Spinal cord (tissue), 10 donors: Measurements from ENCODE around the gene FGF11. TPM values are rescaled to one million over a fixed set of nuclear protein-coding genes. Genes with fewer than 3 reads are reported as not detected.

Source experiments
- DNase-seq, 6 donors: peaks; one replicate each; pipeline versions ENCODE4 v3.0.0 to v3.0.0-alpha.2; 2013 to 2015; ENCODE audit warnings: low spot score in 6 of 6, low read depth in 4 of 6
- H3K27ac ChIP-seq: one replicate; pipeline ENCODE4 v1.5.1; 2013; ENCODE audit warnings: low read depth, low read length, control low read depth
- H3K27me3 ChIP-seq: one replicate; pipeline ENCODE4 v1.6.1; 2013; ENCODE audit warnings: low read length; ENCODE audit not compliant: control insufficient read depth, insufficient read depth
- H3K36me3 ChIP-seq: one replicate; pipeline ENCODE4 v1.6.1; 2013; ENCODE audit warnings: low read length; ENCODE audit not compliant: control insufficient read depth, insufficient read depth
- H3K4me1 ChIP-seq: one replicate; pipeline ENCODE4 v1.6.1; 2013; ENCODE audit warnings: low read length; ENCODE audit not compliant: control insufficient read depth, insufficient read depth
- H3K4me3 ChIP-seq: one replicate; pipeline ENCODE4 v1.5.1; 2013; ENCODE audit warnings: low read depth, low read length, control low read depth
- H3K9me3 ChIP-seq: one replicate; pipeline ENCODE4 v1.6.1; 2013; ENCODE audit warnings: low read length; ENCODE audit not compliant: control insufficient read depth, insufficient read depth
- WGBS: methylation state at CpG from one replicate; pipeline ENCODE4 v1.1.5; 2013; ENCODE audit warnings: missing lambda C conversion rate; ENCODE audit not compliant: insufficient coverage; 5-methylcytosine and 5-hydroxymethylcytosine counted together
- polyA plus RNA-seq, 2 donors: library from polyadenylated mRNA; unstranded; fragments of 120-200 nt; gene quantifications; one replicate each; pipeline ENCODE4 v1.2.1, GENCODE V29; 2013; ENCODE audit not compliant: insufficient read length in 2 of 2
- total RNA-seq, 2 donors: library from RNA; depleted of rRNA in 1 of 2; stranded (reverse); fragments of 120-200 nt in 1 of 2; fragments of >200 nt in 1 of 2; gene quantifications; one replicate each; pipeline versions ENCODE4 v1.2.3 to v1.2.4, GENCODE V29; 2013 to 2014
- donor health status: healthy.

FGF11 gene
- total and polyA plus RNA-seq, 4 donors: 11.2 to 42.2 (median 29.2) TPM

DNA sequence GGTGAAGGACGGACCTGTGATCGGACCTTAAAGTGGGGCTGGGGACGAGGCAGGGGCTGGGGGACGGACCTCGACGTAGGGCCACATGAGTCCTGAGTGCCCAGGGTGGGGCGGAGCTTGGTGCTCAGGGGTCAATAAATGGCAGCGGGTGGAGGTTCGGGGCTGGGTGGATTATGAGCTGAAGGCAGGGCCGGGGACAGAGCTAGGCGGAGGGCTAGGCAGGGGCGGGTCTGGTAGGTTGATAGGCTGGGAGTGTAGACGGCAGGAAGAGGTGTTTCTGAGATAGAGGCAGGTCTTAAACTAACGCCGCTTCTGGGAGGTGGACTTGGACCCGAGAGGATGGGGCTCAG lies 6.3 kb downstream of the FGF11 start:
- no peak overlapping the region for H3K27ac ChIP-seq
- H3K27me3 ChIP-seq: peaks cover 33% of the 10 kb centered on the region
- H3K9me3 ChIP-seq: no peaks in the 10 kb centered on the region
- WGBS: 5% methylated on average over 12 of the region's 16 CpGs
- no peak overlapping the region for H3K4me3 ChIP-seq
- no peak for DNase-seq
- peaks cover 33% of the 10 kb centered on the region for H3K4me1 ChIP-seq
- H3K36me3 ChIP-seq: peaks cover 9% of the 10 kb centered on the region

DNA sequence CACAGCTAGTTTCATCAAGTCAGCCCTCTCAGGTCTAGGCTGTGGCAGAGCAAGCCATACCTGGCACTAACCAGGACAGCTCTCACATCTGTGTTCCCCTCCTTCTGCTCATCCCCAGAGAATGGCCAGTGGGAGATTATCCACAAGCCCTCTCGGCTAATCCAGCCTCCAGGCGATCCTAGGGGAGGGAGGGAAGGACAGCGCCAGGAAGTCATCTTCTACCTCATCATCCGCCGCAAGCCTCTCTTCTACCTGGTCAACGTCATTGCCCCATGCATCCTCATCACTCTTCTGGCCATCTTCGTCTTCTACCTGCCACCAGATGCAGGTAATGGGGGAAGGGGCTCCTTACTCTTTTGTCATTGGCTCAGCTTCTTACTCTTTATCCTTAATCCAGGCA lies 9.1 kb downstream of the FGF11 start:
- no peaks in the 10 kb centered on the region for H3K9me3 ChIP-seq
- no CpG with 5 or more reads among the region's 7 CpGs for WGBS
- H3K36me3 ChIP-seq: no peaks in the 10 kb centered on the region
- H3K4me3 ChIP-seq: no peak overlapping the region
- H3K27ac ChIP-seq: no peak overlapping the region
- H3K4me1 ChIP-seq: peaks cover 21% of the 10 kb centered on the region
- H3K27me3 ChIP-seq: peaks cover 30% of the 10 kb centered on the region
- DNase-seq: no peak

DNA sequence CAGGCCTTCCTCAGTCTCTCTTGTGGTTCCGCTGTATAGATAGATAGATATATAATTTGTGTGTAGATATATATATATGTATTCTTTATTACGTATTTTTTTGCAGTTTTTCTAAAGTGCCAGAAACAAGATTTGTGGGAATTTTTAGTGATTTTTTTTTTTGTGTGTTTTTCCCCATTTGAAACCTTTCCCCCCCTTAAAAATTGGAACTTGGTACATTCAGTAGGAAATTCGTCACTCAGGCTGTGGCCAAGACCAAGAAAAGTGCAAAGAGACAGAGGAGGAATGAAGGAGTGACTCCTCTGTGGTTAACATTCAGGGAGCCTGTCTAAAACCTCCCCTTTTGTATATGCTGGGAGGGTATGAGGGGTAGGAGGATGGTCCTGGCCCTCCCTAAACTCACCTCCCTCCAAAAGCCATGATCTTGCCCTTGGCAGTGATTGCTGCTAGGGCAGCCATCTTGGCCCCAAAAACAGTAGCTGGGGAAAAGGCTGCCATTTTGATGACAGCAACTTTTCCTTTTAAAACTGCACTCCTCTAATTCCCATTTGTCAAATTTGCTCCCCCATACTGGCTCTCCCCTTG lies 20.7 kb downstream of the FGF11 start:
- WGBS: no CpG with 5 or more reads among the region's 3 CpGs
- Histone ChIP-seq H3K9me3 (no peaks in the 10 kb centered on the region), H3K36me3 (peaks cover 40% of the 10 kb centered on the region), H3K4me3 (no peak overlapping the region), H3K27me3 (no peaks in the 10 kb centered on the region), H3K4me1 (peaks cover 14% of the 10 kb centered on the region), H3K27ac (no peak overlapping the region)
- DNase-seq: no peak

- no peaks in the 10 kb centered on the region for H3K9me3 ChIP-seq
- WGBS: 83% methylated on average over 5 of the region's 7 CpGs
- H3K27ac ChIP-seq: no peak overlapping the region
- no peaks in the 10 kb centered on the region for H3K27me3 ChIP-seq
- H3K4me1 ChIP-seq: peaks cover 9% of the 10 kb centered on the region
- no peak overlapping the region for H3K4me3 ChIP-seq
- no peak for DNase-seq
- peaks cover 49% of the 10 kb centered on the region for H3K36me3 ChIP-seq
Observed at GRCh38 chr17:7460850-7461660, 21.7 kb downstream of the FGF11 start.

GRCh38 chr17:7462474-7463371 lies 23.4 kb downstream of the FGF11 start:
- DNase-seq: no peak
- H3K4me1 ChIP-seq: peaks cover 12% of the 10 kb centered on the region
- no peaks in the 10 kb centered on the region for H3K9me3 ChIP-seq
- no peak overlapping the region for H3K4me3 ChIP-seq
- no peaks in the 10 kb centered on the region for H3K27me3 ChIP-seq
- 88% methylated on average over 36 of the region's 44 CpGs for WGBS
- peaks cover 63% of the 10 kb centered on the region for H3K36me3 ChIP-seq
- H3K27ac ChIP-seq: no peak overlapping the region

GRCh38 chr17:7463372-7463846 lies 24.1 kb downstream of the FGF11 start:
- H3K4me3 ChIP-seq: no peak overlapping the region
- H3K27me3 ChIP-seq: no peaks in the 10 kb centered on the region
- H3K9me3 ChIP-seq: no peaks in the 10 kb centered on the region
- peaks cover 65% of the 10 kb centered on the region for H3K36me3 ChIP-seq
- peaks cover 17% of the 10 kb centered on the region for H3K4me1 ChIP-seq
- DNase-seq: no peak
- WGBS: 96% methylated on average over 10 of the region's 14 CpGs
- H3K27ac ChIP-seq: no peak overlapping the region

DNA sequence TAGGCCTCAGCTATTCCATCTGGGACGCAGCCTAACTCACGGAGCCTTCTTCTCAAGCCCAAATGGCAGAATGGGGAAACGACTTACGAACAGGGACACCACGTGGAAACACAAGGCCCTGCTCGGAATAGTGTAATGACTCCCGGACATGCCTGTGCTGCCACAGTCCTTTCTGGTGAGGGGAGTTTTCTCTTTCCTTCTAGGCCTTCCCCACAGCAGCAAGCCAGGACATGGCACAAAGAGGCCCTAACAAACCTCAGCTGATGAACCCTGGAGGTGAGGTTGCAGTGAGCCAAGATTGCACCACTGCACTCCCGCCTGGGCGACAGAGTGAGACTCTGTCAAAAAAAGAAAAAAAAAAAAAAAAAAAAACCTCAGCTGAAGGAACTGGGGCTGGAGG lies 24.8 kb downstream of the FGF11 start:
- no peak for DNase-seq
- H3K4me1 ChIP-seq: peaks cover 17% of the 10 kb centered on the region
- 92% methylated on average over 7 of the region's 9 CpGs for WGBS
- no peak overlapping the region for H3K27ac ChIP-seq
- no peaks in the 10 kb centered on the region for H3K9me3 ChIP-seq
- no peaks in the 10 kb centered on the region for H3K27me3 ChIP-seq
- H3K36me3 ChIP-seq: peaks cover 68% of the 10 kb centered on the region
- H3K4me3 ChIP-seq: no peak overlapping the region

DNA sequence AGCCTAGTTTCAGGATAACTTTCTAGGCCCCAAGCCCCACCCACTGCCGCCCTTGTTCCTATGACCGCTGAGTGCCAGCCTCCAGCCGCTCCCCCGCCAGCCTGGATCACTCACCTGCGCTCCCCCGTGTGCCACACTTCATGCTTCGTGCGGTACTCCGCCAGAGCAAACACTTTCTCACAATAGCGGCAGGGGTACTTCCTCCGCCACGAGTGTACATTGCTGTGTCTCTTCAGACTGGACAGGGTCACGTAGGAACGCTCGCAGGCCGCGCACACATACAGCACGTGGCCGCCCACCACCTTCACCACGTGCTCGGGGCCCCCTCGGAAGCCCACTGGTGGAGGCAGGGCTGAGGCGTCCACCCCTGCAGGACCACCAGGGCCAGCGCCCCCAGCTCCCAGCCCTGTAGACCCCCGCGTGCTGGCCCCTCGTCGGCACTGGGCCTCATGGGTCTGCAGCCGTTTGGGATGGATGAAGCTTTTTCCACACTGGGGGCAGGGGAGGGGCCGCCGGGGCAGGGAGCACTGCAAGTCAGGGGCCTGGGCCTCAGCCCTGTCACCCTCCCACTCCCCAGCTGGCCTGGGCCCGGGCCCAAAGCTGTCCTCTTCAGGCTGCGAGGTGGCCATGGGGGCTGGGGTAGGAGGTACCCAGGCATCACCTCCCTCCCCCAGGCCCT lies 26.4 kb downstream of the FGF11 start:
- H3K4me3 ChIP-seq: no peak overlapping the region
- no peak for DNase-seq
- H3K27me3 ChIP-seq: no peaks in the 10 kb centered on the region
- WGBS: 92% methylated on average over 28 of the region's 33 CpGs
- H3K4me1 ChIP-seq: peaks cover 17% of the 10 kb centered on the region
- H3K9me3 ChIP-seq: no peaks in the 10 kb centered on the region
- H3K27ac ChIP-seq: no peak overlapping the region
- peaks cover 68% of the 10 kb centered on the region for H3K36me3 ChIP-seq

- Histone ChIP-seq H3K27me3 (no peaks in the 10 kb centered on the region), H3K9me3 (no peaks in the 10 kb centered on the region), H3K27ac (no peak overlapping the region), H3K4me1 (peaks cover 17% of the 10 kb centered on the region), H3K36me3 (peaks cover 65% of the 10 kb centered on the region), H3K4me3 (no peak overlapping the region)
- DNase-seq: no peak
- WGBS: 95% methylated on average over 6 of the region's 9 CpGs
Observed at GRCh38 chr17:7466318-7466638, 27.0 kb downstream of the FGF11 start.
